H1 (cell line): ENCODE data around the gene RILPL1. TPM values are rescaled to one million over a fixed set of nuclear protein-coding genes. Genes with fewer than 3 reads are reported as not detected.

Experiments
- EP300 ChIP-seq, 2 experiments: IDR thresholded peaks; 1 replicate in 1 of 2; 2 replicates in 1 of 2; pipeline ENCODE4 v1.6.1; 2011 to 2012; ENCODE audit warnings: low read depth in 2 of 2, low read length in 2 of 2, mild to moderate bottlenecking in 2 of 2, borderline replicate concordance in 1 of 2, inconsistent platforms in 1 of 2, moderate library complexity in 1 of 2
- FOSL1 ChIP-seq: IDR thresholded peaks from 2 replicates; pipeline ENCODE4 v1.6.1; 2011; ENCODE audit warnings: mild to moderate bottlenecking, low read depth, low read length, moderate library complexity; ENCODE audit not compliant: insufficient read depth
- JUN ChIP-seq: IDR thresholded peaks from 2 replicates; pipeline ENCODE4 v1.6.1; 2011; ENCODE audit warnings: low read depth, mild to moderate bottlenecking, improper control_type of control experiment, low read length
- SP2 ChIP-seq: IDR thresholded peaks from 2 replicates; pipeline ENCODE4 v1.6.1; 2012; ENCODE audit warnings: mild to moderate bottlenecking, low read length, inconsistent platforms
- polyA plus RNA-seq, 7 experiments: library from polyadenylated mRNA; depleted of rRNA in 3 of 7; stranded (reverse) in 5 of 7; unstranded in 2 of 7; fragments of >200 nt in 5 of 7; fragments of 200-250 nt in 2 of 7; gene quantifications; 1 replicate in 5 of 7; 2 replicates in 1 of 7; 4 replicates in 1 of 7; pipeline versions ENCODE4 v1.2.1 to v1.2.3, GENCODE V29; 2011 to 2013; ENCODE audit warnings: missing spikeins in 2 of 7, mixed read lengths in 2 of 7
- total RNA-seq: library from RNA; stranded (reverse); fragmentation: NEBNext Ultra II Directional; extraction: Animal tissue kit (Norgen Biotek cat#: 25700); gene quantifications from 2 replicates; pipeline ENCODE4 v1.2.1, GENCODE V29; 2021
- TF ChIP-seq, protein P1 (sequence below): fragments of 300-600 bp; sonication (generic); IDR thresholded peaks from 2 replicates; pipeline ENCODE4 v1.7.1; 2012; ENCODE audit warnings: low read length, moderate library complexity, mild to moderate bottlenecking, inconsistent platforms; ENCODE audit not compliant: insufficient replicate concordance

RILPL1 gene
- total and polyA plus RNA-seq, 2 of the 8 experiments (the other 6 are each of a cell fraction or from before 2014, with no cell fraction given): 6.7 to 9.4 TPM

DNA sequence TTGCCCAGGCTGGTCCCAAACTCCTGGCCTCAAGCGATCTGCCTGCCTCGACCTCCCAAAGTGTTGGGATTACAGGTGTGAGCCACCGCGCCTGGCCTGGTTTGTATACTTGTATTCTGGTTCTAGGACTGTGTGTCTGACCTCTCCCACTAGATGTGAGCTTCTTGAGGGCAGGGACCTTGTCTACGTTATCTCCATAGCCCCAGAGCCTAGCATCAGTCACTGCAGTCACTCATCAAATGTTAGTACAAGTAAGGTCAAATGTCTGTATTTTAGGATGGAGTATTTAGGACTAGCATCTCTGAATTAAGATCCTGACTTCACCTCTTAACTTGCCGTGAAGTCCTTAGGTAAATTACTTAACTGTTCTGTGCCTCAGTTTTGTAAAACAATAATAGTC is 99.9 kb downstream of the RILPL1 start (continued):
- TF ChIP-seq, protein P1, sequence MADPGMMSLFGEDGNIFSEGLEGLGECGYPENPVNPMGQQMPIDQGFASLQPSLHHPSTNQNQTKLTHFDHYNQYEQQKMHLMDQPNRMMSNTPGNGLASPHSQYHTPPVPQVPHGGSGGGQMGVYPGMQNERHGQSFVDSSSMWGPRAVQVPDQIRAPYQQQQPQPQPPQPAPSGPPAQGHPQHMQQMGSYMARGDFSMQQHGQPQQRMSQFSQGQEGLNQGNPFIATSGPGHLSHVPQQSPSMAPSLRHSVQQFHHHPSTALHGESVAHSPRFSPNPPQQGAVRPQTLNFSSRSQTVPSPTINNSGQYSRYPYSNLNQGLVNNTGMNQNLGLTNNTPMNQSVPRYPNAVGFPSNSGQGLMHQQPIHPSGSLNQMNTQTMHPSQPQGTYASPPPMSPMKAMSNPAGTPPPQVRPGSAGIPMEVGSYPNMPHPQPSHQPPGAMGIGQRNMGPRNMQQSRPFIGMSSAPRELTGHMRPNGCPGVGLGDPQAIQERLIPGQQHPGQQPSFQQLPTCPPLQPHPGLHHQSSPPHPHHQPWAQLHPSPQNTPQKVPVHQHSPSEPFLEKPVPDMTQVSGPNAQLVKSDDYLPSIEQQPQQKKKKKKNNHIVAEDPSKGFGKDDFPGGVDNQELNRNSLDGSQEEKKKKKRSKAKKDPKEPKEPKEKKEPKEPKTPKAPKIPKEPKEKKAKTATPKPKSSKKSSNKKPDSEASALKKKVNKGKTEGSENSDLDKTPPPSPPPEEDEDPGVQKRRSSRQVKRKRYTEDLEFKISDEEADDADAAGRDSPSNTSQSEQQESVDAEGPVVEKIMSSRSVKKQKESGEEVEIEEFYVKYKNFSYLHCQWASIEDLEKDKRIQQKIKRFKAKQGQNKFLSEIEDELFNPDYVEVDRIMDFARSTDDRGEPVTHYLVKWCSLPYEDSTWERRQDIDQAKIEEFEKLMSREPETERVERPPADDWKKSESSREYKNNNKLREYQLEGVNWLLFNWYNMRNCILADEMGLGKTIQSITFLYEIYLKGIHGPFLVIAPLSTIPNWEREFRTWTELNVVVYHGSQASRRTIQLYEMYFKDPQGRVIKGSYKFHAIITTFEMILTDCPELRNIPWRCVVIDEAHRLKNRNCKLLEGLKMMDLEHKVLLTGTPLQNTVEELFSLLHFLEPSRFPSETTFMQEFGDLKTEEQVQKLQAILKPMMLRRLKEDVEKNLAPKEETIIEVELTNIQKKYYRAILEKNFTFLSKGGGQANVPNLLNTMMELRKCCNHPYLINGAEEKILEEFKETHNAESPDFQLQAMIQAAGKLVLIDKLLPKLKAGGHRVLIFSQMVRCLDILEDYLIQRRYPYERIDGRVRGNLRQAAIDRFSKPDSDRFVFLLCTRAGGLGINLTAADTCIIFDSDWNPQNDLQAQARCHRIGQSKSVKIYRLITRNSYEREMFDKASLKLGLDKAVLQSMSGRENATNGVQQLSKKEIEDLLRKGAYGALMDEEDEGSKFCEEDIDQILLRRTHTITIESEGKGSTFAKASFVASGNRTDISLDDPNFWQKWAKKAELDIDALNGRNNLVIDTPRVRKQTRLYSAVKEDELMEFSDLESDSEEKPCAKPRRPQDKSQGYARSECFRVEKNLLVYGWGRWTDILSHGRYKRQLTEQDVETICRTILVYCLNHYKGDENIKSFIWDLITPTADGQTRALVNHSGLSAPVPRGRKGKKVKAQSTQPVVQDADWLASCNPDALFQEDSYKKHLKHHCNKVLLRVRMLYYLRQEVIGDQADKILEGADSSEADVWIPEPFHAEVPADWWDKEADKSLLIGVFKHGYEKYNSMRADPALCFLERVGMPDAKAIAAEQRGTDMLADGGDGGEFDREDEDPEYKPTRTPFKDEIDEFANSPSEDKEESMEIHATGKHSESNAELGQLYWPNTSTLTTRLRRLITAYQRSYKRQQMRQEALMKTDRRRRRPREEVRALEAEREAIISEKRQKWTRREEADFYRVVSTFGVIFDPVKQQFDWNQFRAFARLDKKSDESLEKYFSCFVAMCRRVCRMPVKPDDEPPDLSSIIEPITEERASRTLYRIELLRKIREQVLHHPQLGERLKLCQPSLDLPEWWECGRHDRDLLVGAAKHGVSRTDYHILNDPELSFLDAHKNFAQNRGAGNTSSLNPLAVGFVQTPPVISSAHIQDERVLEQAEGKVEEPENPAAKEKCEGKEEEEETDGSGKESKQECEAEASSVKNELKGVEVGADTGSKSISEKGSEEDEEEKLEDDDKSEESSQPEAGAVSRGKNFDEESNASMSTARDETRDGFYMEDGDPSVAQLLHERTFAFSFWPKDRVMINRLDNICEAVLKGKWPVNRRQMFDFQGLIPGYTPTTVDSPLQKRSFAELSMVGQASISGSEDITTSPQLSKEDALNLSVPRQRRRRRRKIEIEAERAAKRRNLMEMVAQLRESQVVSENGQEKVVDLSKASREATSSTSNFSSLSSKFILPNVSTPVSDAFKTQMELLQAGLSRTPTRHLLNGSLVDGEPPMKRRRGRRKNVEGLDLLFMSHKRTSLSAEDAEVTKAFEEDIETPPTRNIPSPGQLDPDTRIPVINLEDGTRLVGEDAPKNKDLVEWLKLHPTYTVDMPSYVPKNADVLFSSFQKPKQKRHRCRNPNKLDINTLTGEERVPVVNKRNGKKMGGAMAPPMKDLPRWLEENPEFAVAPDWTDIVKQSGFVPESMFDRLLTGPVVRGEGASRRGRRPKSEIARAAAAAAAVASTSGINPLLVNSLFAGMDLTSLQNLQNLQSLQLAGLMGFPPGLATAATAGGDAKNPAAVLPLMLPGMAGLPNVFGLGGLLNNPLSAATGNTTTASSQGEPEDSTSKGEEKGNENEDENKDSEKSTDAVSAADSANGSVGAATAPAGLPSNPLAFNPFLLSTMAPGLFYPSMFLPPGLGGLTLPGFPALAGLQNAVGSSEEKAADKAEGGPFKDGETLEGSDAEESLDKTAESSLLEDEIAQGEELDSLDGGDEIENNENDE: no peak
- no peak for TF ChIP-seq EP300 (IDR thresholded peaks at IDR 0.05; ENCODE audit: borderline replicate concordance in 1 of 2, low read depth in 2 of 2, low read length in 2 of 2)
- TF ChIP-seq SP2: no peak
- TF ChIP-seq FOSL1: no peak
- no peak for TF ChIP-seq JUN
